Osteoblast (primary cell): Measurements from ENCODE around the gene NDST4. TPM values are rescaled to one million over a fixed set of nuclear protein-coding genes. Genes with fewer than 3 reads are reported as not detected.

ENCODE experiments used
- DNase-seq: peaks from one replicate; pipeline ENCODE4 v3.0.0; 2011; ENCODE audit warnings: low spot score, mixed read lengths; ENCODE audit not compliant: insufficient read length; ENCODE audit errors: missing footprints
- H2AFZ ChIP-seq: 2 replicates; pipeline ENCODE4 v1.6.0; 2011; ENCODE audit warnings: mild to moderate bottlenecking, low read length
- H3K27ac ChIP-seq: 2 replicates; pipeline ENCODE4 v1.5.1; 2011; ENCODE audit warnings: mild to moderate bottlenecking, low read depth, low read length, moderate library complexity
- H3K27me3 ChIP-seq: 2 replicates; pipeline ENCODE4 v1.6.0; 2012; ENCODE audit warnings: mild to moderate bottlenecking, control low read depth, inconsistent platforms, low read length, moderate library complexity; ENCODE audit not compliant: insufficient read depth
- H3K36me3 ChIP-seq: 2 replicates; pipeline ENCODE4 v1.5.1; 2011; ENCODE audit warnings: mild to moderate bottlenecking, low read length, control low read depth, moderate library complexity; ENCODE audit not compliant: insufficient read depth
- H3K4me1 ChIP-seq: 2 replicates; pipeline ENCODE4 v1.5.1; 2011; ENCODE audit warnings: mild to moderate bottlenecking, low read length, control low read depth, moderate library complexity; ENCODE audit not compliant: insufficient read depth
- H3K4me2 ChIP-seq: 2 replicates; pipeline ENCODE4 v1.6.0; 2011; ENCODE audit warnings: mild to moderate bottlenecking, low read length; ENCODE audit not compliant: insufficient read depth
- H3K4me3 ChIP-seq: fragments of 200-600 bp; sonication (generic); 3 replicates; pipeline ENCODE4 v1.5.1; 2012; ENCODE audit warnings: mild to moderate bottlenecking, low read length, inconsistent platforms; ENCODE audit not compliant: insufficient read depth
- H3K79me2 ChIP-seq: 2 replicates; pipeline ENCODE4 v1.6.0; 2012; ENCODE audit warnings: mild to moderate bottlenecking, low read length, control low read depth, inconsistent platforms; ENCODE audit not compliant: insufficient read depth
- H3K9me3 ChIP-seq: 2 replicates; pipeline ENCODE4 v1.5.1; 2011; ENCODE audit warnings: low read depth, low read length, control low read depth
- H4K20me1 ChIP-seq: 2 replicates; pipeline ENCODE4 v1.6.0; 2012; ENCODE audit warnings: mild to moderate bottlenecking, low read length, control low read depth; ENCODE audit not compliant: insufficient read depth
- CTCF ChIP-seq: IDR thresholded peaks from 2 replicates; pipeline ENCODE4 v1.5.1; 2011; ENCODE audit warnings: mild to moderate bottlenecking, low read depth, low read length, moderate library complexity; ENCODE audit errors: extremely low read depth
- total RNA-seq: library from RNA; depleted of rRNA; stranded (reverse); fragments of >200 nt; gene quantifications from 2 replicates; pipeline ENCODE4 v1.2.3, GENCODE V29; 2012

The NDST4 gene
- total RNA-seq, 1 donor: not detected

DNA sequence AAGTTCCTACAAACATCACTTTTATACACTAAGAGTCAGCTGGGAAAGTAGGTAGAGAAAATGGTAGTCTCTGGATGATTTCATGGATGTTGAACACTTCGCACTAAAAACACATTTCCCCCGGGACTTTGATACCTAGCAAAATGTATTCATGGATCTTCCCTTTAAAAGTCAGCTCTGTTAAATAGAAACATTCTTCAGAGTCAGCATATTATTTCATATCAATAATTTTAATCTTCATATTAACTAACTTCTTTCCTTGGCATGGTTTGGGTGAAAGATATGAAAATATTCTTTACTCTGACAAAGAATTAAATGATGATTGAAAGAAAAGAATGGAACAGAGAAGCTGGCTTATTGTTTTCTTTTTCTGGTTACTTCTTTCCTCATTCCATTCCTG, 185.5 kb downstream of the NDST4 start:
- H3K79me2 ChIP-seq: no peaks in the 10 kb centered on the region
- DNase-seq: no peak
- H3K4me2 ChIP-seq: no peak overlapping the region
- H2AFZ ChIP-seq: no peak overlapping the region
- no peaks in the 10 kb centered on the region for H4K20me1 ChIP-seq
- H3K27ac ChIP-seq: no peak overlapping the region
- no peaks in the 10 kb centered on the region for H3K4me1 ChIP-seq
- no peak for TF ChIP-seq CTCF
- H3K27me3 ChIP-seq: no peaks in the 10 kb centered on the region
- no peak overlapping the region for H3K4me3 ChIP-seq
- no peaks in the 10 kb centered on the region for H3K9me3 ChIP-seq
- no peaks in the 10 kb centered on the region for H3K36me3 ChIP-seq

DNA sequence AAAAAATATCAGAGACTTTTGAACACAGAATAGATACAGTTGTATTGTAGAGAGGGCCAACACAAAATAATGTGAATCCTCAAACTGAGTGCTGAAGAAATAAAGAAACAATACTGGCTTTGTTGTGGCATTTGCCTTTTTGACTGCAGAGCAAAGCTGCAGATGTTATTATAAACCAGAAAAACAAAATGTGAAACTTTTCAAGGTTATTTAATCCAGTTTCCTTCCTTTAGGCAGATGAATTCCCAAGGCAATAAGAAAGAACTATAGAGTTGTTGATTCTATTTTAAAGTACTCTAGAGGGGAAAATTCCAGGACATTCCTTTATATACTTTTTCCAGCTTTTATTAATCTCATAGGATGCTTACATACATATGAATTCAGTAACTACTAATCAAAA, 186.8 kb downstream of the NDST4 start:
- no peaks in the 10 kb centered on the region for H3K9me3 ChIP-seq
- no peak for DNase-seq
- H3K27ac ChIP-seq: no peak overlapping the region
- H3K36me3 ChIP-seq: no peaks in the 10 kb centered on the region
- no peaks in the 10 kb centered on the region for H3K27me3 ChIP-seq
- H2AFZ ChIP-seq: no peak overlapping the region
- no peak overlapping the region for H3K4me3 ChIP-seq
- no peak overlapping the region for H3K4me2 ChIP-seq
- no peaks in the 10 kb centered on the region for H4K20me1 ChIP-seq
- H3K4me1 ChIP-seq: no peaks in the 10 kb centered on the region
- H3K79me2 ChIP-seq: no peaks in the 10 kb centered on the region
- no peak for TF ChIP-seq CTCF

- H3K27ac ChIP-seq: no peak overlapping the region
- no peaks in the 10 kb centered on the region for H3K79me2 ChIP-seq
- H3K4me2 ChIP-seq: no peak overlapping the region
- no peaks in the 10 kb centered on the region for H3K4me1 ChIP-seq
- no peaks in the 10 kb centered on the region for H4K20me1 ChIP-seq
- no peak for DNase-seq
- H3K27me3 ChIP-seq: no peaks in the 10 kb centered on the region
- no peaks in the 10 kb centered on the region for H3K36me3 ChIP-seq
- no peaks in the 10 kb centered on the region for H3K9me3 ChIP-seq
- no peak for TF ChIP-seq CTCF
- H2AFZ ChIP-seq: no peak overlapping the region
- H3K4me3 ChIP-seq: no peak overlapping the region
Observed at GRCh38 chr4:114924311-114924710, 189.1 kb downstream of the NDST4 start.

- Histone ChIP-seq H3K4me2 (no peak overlapping the region), H3K27ac (no peak overlapping the region), H3K9me3 (no peaks in the 10 kb centered on the region), H4K20me1 (no peaks in the 10 kb centered on the region), H3K4me3 (no peak overlapping the region), H3K27me3 (no peaks in the 10 kb centered on the region), H3K79me2 (no peaks in the 10 kb centered on the region), H3K4me1 (no peaks in the 10 kb centered on the region), H2AFZ (no peak overlapping the region), H3K36me3 (no peaks in the 10 kb centered on the region)
- DNase-seq: no peak
- no peak for TF ChIP-seq CTCF
Observed at GRCh38 chr4:114922592-114922933, 190.9 kb downstream of the NDST4 start.
